NCI-H446 treated with DMSO at 0.1 percent for 48 hours (cell line): ENCODE results near the gene PLXNA4.

ENCODE experiments used
- DNase-seq: peaks from one replicate; lab custom pipeline; 2025; lab: John Stamatoyannopoulos, UW

PLXNA4 gene

DNA sequence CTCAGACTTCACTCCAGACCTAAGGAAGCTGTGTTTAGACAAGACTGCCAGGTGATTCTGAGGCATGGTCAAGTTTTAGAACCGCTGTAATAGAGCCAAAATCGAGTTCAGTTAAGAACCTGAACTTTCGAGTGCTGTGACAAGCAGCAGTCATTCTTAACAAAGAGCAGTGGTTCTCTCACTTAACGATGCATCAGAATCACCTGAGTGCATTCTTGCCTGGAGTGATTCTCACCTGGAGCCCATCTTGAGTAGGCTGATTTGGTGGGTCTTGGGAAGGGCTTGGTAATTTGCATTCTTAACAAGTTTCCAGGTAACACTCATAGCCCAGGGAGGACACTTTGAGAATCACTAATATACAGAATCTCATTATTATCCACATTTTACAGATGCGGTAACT, 44.7 kb downstream of the PLXNA4 start:
- DNase-seq, result no peak

DNA sequence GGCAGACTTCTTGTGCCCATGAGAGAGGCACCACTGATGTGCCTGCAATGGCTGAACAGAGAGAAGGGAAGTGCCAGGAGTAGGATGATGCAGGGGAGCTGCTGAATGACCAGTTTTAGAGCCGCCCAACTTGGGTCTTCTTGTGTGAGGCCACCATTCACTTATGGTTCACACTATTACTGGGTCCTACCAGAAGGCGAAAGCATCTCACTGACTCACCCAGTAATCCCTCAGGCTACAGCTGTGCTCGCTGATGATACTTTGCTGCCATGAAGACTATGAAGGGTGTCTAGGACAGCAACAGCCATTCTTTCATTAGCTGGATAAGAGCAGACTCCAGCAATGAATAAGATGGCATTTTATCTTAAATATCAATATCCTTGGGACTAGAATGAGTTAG, 47.6 kb downstream of the PLXNA4 start:
- DNase-seq, result no peak

DNA sequence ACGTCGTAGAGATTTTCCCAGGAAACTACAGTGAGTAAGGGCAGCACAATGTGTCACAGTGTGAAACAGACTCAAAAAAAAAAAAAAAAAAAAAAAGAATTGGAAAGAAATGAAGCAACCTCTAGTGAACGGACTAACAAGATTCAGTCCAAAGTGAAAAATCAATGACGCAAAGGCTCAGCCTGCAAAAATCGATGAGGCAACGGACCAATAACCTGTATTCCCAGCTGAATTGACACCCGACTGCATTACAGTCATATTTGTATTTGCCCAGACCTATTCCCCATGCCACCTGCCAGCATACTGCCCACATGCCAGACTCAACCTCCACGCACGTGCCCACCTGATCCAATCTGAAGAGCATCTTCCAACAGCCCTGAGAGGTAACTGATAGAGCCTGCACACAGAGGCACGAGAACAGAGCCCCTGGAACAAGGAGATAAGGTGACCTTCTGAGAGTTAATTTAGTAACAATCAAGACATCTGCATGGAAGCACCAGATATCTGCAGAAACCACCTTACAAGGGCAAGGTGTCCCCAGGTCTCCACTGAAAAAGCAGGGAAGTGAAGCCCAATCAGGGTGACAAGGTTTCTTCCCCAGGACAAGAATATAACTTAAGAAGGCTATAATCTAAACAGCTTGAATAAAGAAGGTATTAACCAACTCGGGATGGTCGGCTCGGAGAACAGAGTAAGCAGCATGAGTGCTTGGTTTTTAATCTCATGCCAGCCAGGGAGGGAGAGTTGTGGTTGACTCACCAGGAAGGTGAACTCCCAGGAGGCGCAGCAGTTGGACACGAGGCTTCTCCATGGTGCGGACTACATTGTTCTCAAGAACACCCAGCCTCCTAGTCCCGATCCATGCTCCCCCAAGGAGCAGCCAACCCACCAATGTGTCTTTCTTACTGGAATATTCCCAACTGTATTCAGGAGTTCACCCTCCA, 48.5 kb downstream of the PLXNA4 start:
- DNase-seq, result no peak

DNA sequence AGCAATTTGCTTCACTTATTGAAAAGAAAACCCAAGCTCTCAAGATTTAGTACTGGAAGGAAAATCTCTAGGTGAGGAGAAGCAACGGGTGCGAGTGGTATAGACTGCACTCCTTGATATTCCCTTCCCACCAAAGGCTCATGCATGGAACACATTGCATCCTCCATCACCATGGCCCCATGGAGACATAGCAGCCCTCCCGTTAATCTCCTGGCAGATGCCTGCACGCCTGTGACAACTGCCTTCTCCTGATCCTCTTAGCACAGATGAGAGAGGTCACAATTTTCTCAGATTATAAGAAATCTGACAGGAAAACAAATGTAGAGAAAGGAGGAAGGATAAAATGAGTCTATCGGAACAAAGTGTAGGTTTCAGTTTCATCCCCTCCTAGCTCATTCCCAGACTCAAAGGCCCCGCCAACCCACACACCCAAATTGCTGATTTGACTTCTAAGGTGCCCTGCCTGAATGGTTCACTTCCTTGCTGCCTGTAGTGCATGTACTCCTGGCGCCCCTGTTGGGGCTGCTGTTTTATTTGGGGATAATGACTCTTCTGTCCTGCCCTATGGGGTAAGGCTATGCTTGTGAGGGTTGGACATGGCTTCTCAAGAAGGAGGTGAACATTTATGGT, 50.0 kb downstream of the PLXNA4 start:
- DNase-seq, result no peak

DNA sequence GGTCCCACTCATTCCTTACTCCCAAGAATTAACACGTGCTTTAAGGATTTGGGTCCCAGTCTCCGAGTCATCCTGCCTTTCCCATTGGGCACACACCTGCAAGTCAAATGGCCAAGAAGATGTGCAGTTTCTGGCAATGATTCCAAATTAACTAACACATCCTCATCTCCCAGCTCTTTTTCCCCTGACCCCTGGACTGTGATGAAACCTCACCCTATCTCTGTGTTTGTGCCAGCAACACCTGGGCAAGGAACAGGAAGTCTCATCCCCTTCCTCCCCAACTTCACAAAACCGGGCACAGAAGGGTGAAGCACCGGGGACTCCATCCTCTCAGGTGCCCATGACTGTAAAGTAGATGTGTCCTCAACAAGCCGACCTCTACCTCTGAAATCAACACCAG, 54.8 kb downstream of the PLXNA4 start:
- DNase-seq, result no peak

DNA sequence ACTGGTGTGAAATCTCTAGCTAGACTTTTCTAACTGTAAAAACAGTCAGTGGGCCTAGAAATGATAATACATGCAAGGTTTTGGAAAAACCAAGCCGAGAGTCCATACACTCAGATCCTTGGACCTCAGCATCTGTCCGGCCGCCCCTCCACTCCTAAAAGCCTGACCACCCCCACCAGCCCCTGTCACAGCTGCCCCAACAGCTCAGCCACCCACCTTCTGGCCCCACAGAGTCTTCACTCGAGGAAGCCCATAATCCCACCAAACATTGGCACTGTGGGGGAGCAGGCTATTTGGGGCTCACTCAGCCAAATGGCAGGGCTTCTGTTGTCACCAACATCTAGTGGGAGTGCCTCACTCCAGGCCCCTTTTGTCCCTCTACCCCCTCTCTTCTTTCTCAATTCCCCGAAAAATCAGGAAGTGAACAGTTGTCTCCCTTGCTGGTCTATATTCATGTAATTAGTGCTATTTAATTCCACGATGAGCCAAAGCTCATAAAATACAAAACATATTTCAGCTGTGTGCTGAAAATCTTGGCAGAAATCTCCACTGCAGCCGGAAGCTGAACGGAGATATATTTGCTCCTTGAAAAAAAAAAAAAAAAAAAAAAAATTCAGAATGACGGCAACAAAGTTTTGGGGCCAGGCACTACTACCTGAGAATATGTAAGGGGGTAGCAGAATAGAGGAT, 55.5 kb downstream of the PLXNA4 start:
- no peak for DNase-seq

DNA sequence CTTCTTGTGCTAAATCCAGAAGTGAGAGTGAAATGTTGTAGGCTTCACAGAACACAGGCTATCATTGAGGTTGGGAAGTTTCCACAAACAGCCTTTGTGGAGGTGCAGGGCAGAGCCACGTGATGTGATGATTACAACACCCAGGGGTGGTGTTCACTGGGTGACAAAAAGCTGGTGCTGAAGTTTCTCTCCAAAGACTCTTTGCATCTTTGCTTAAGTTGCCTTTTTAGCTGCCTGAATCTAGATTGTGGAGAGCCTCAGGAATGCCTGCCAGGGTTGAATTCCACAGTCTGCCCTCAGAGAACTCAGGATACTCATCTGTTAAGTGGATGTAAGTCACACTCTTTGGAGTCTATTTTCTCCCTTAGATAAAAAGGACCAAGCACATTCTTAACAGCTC, 56.3 kb downstream of the PLXNA4 start:
- DNase-seq, result no peak

DNA sequence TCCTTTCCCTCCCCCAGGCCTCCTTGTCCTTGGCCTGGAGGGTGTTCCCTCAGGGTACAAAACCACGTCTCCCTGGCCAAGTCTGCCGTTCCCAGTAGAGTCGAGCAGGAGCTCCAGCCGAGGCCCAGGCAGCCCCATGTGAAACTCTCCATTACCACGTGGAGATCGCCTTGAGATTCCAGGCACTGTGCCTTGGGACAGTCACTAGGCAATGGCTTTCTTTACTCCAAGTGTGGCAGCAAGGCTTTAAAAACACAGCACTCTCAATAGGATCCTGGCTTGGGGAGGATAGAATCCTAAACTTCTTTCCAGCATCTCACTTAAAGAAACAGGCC, 57.5 kb downstream of the PLXNA4 start:
- DNase-seq, result no peak

DNA sequence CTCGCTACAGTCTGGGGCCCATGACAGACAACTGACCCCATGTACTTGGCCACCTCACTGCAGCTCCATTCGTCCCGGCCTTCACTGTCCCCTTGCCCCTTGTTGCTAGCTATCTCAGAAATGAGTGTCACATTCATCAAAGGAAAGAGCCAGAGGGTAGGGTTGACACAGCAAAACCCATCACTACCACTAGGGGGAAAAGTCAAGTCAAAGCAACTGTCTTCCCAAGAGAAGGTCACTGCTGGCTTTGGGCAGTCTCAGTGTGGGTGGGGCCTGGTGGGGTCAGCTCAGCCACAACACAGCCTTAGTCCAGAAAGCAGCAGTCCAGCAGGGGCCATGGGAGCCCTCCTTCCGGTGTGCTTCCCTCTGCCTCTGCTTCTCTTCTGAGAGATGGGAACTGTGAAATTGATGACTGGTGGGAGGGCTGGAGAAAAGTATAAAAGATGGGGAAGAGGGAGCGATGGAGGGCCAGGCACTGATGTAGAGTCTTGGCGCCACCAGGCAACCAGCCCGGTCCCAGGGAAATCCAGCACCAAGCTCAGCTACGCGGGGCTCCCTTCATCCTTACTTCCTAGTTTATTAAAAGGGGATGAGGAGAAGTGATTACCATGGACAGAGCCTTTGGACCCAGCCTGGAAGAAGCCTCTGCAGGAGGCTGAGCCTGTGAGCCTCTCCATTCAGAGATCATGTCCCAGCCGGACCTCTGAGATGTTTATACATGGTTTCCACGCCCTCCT, 58.0 kb downstream of the PLXNA4 start:
- DNase-seq, result no peak

DNA sequence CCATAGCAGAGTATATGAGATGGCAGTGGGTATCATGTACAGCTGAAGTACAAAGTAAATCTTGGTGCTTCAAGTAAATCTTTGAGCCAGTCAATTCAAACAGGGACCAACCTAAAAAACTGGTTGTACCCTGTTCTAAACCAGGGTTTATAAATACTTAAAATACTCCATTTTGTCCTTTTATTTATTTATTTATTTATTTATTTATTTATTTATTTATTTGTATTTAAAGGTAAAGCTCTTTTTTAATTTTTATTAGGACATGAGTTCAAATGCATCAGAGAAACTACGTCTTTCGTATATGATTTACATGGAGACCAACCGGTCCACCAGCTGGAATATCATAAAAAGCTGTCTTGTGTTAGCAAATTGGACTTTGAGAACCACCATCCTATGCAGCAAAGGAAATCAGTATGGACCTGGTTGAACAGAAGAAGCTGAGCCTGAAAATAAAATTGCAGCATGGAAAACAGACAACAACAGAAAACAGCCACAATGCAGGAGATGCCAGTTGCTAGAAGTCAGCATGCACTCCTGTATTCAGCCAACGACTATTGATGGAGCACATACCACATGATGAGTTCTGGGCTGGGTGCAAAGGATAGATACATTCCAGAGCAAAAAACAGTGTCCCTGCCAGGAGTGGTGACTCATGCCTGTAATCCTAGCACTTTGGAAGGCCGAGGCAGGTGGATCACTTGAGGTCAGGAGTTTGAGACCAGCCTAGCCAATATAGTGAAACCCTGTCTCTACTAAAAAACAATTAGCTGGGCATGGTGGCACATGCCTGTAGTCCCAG, 60.0 kb downstream of the PLXNA4 start:
- no peak for DNase-seq

DNA sequence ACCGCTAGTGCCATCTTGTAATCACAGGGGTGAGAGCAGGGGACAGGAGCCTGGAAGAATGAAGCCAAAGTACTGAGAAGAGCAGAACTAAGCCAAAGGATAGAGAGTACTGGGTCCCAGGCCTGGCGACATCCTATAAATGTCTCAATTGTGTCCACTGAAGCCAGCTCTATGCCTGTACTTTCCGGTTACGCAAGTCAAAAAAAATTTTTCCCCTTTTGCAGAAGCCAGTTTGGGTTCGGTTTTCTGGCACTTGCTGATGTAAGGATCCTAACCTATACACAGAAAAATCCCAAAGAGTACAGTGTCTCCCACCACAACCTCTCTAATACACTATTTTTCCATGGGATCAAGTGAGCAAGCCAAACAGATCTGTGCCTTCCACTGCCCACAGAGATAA, 61.1 kb downstream of the PLXNA4 start:
- no peak for DNase-seq

DNA sequence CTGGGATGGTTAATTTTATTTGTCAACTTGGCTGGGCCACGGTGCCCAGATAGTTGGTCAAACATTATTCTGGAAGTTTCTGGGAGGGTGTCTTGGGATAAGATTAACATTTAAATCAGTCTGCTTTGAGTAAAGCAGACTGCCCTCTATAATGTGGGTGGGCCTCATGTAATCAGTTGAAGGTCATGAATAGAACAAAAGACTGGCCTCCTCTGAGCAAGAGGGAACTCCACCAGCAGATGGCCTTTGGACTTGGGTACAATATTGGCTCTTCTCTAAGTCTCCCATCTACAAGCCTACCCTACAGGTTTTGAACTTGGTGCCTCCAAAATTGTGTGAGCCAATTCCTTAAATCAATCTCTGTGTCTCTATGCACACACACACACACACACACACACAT, 61.8 kb downstream of the PLXNA4 start:
- DNase-seq, result no peak

DNA sequence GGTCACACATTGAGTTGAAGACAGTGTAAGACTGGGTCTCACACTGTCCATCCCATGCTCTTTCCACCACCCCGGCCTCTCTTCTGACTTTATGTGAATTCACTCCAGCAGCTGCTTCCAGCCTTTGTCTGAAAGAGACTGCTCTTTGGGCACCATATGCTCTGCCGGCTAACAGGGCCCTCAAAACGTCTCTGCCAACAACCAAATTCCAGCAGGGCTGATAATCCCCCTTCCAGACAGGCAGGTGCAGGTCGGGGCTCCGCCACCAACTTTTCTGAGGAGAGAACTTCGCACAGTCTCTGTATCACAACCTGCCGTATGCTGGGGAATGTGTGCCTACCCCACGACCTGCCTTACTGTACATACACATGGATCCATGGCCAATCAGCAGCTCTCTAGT, 64.3 kb downstream of the PLXNA4 start:
- DNase-seq, result no peak

DNA sequence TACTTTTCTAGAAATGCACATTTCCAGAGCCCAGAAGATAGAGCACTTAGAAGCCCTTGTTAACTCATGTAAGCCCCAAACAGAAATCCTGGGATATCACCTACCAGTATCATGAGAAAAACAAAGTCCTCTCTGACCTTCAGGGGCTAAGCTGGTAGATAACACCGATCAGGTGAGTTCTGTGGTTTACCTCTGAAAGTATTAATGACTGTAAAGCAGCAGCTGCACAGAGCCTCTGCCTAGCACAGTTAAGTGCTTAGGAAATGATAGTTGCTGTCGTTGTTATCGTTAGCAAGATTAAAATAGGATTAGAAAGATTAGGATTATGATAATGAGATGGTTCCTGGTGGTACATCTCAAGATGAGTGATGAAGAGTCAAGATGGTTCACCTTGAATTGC, 64.9 kb downstream of the PLXNA4 start:
- DNase-seq, result no peak

DNA sequence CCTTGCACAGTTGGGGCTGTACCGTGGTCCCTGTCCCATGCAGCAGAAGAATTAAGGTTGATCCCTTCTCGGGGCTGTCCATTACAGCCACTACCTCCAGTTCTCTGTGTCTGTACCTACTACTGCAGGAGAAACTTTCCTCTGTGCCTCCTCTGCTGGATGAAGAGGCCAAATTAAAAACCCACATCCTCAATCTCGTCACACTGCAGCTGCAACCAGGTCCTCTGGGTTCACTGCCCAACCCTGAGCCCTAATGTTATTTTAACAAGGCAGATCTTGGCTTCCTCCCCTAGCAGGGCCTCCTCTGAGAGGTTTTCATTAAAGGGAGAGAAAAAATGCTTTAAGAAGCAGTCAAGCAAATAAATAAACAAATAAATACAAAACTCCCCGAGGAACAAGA, 66.6 kb downstream of the PLXNA4 start:
- no peak for DNase-seq

DNA sequence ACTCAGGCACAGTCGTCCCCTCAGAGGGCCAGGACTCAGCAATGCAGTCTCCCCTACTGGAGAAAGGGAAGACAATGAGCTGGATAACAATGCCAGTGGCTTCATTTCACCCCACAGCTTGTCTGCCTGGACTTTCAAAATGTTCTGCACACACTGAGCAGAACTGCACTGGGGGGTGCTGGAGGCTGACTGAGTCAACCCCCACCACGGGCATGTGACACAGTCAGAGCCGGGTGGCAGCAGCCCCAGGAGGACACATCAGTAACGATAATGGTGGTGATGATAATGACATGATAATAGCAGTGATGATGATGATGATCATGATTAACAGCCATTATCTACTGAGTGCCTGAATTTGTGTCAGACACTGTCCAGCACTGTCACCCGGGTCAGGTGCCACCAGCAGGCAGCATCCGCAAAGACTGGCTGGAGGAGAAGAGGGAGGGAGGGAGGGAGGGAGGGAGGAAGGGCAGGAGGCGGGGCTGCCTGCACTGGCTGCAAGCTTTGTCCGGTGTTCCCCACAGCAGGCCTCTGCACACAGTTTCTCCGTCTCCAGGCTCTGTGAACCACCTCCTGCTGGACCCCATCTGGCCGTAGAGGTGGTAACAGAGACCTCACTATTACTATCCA, 67.4 kb downstream of the PLXNA4 start:
- DNase-seq, result no peak

DNA sequence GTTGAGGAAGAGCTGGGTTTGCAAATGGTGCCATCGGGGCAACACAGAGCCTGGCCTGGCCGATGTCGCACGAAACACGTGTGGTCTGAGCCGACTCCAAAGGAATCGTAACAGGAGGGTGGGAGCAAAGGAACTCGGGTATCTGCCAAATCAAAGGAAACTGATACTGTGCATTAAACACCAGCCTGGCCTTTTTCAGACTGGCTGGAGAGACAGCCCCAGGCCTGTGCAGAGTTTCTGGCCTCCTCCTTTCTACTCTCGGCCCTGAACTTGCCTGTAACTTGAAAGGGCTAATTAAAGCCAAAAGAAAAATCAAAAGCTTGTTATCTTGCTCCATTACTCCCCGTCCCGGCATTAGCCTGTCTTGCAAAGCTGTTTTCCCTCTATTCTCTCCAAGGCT, 71.4 kb downstream of the PLXNA4 start:
- no peak for DNase-seq

DNA sequence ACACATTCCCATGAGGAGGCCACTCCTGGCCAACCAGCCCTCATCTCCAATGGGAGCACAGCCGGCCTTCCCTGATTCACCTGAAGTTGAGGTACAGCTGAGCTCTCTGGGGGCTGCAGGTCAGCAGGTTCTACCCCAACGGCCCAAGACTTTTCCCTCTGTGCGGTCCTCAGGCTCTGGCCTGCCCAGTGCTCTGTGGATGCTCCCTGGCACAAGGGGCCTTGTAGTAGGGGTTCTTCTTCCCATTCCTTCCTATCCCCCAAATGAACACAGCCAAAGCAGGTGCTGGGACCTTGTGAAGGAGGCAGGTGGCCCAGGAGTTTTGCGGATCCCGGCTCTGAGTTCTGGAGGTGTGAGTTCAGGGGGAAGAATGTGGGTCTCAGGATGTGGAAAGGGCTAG, 72.2 kb downstream of the PLXNA4 start:
- no peak for DNase-seq

DNA sequence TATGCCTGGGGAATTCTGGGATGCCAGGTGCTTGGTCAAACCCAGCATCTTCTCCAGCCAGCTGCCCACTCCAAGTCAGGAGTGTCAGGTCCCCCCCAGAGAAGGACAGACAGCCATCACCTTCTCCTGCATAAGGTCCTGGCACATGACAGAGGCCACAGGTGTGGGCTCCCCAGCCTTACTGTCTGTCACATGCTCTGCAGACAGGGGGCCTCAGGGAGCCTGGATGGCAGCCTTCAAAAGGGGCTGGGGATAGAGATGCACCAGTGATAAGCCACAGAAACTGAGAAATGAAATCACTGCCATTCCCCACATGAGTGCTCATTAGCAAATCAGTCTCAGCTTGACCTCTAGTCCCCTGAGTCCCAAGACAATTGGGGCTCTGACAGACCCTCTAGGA, 72.9 kb downstream of the PLXNA4 start:
- no peak for DNase-seq

DNA sequence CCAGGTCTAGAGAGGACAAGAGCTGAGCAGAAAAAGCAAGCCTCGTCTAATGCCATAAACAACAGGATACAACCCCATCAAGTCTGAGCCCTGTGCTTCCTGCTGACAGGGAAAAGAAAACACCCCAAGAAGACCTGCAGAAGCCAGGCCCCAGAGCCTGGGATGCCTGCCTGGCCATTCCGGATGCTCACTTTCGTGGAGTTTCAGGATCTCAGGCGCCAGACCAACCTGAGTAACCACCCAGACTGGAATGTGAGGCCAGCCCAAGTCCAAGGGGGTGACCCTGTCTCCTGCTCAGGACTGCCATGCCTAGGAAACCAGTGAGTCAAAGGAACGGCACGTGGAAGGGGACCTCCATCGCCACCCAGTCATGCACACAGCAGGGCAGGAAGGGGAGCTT, 74.3 kb downstream of the PLXNA4 start:
- DNase-seq, result no peak

DNA sequence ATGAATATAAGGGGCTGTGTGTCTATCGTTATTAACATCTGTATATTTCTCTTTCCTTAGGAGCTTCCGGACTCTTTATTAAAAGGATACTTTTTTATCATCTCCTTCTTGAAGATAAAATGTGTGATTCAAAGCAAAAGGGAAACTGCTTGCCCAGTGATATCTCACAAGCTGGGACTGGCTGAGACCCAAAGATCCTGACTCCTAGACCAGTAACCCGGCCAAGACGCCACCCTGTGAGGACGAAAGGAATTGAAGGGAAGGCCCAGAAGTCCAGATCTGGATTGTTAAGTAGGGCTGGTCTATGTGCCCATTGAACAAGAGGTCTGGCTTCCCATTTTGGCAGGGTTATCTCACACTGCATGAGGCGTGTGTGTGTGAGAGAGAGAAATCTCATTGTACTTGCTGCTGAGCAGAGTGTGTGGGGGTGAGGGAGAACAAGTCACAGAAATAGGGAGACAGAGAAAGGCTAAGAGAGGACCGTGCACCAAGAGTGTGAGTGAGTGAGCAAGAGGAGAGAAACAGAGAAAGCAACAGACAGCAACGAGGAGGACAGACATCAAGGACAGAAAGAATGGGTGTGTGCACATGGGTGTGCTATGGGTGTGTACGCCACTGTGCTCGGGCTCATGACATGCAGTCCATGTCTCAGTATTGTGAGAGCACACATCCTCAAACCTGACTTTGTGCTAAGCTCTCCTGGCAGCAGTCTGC, 75.4 kb downstream of the PLXNA4 start:
- DNase-seq, result no peak
